NCI-H1417 (cell line): ENCODE data around the gene HOXC10.

ENCODE experiments used
- DNase-seq, 3 experiments: peaks; one replicate each; lab custom pipeline; 2025; lab: John Stamatoyannopoulos, UW

Gene HOXC10

GRCh38 chr12:53991077-53991460 is 6.1 kb downstream of the HOXC10 start:
- peak in 1 of 3 experiments; percentile 47 for DNase-seq

- DNase-seq, result no peak
These were observed 7.5 kb downstream of the HOXC10 start for GRCh38 chr12:53992377-53992889.

GRCh38 chr12:53993162-53994008 is 8.4 kb downstream of the HOXC10 start:
- no peak for DNase-seq

GRCh38 chr12:53994009-53994263 is 9.0 kb downstream of the HOXC10 start:
- peak in 1 of 3 experiments; percentile 54 for DNase-seq

- peak; percentile 32 to 89 (median 86) for DNase-seq
These were observed 9.5 kb downstream of the HOXC10 start for GRCh38 chr12:53994264-53995001.

GRCh38 chr12:53995002-53995377 is 10.0 kb downstream of the HOXC10 start:
- peak in 2 of 3 experiments; percentile 86 to 89 for DNase-seq

- DNase-seq, result peak; percentile 80 to 93 (median 89)
These were observed 10.7 kb downstream of the HOXC10 start for GRCh38 chr12:53995378-53996239.

GRCh38 chr12:53996240-53997203 is 11.6 kb downstream of the HOXC10 start:
- peak; percentile 49 to 71 (median 66) for DNase-seq

- DNase-seq, result peak in 1 of 3 experiments; percentile 42
These were observed 12.5 kb downstream of the HOXC10 start for GRCh38 chr12:53997204-53998109.

GRCh38 chr12:53998110-53998899 is 13.4 kb downstream of the HOXC10 start:
- peak in 1 of 3 experiments; percentile 19 for DNase-seq

GRCh38 chr12:53998900-53999236 is 13.9 kb downstream of the HOXC10 start:
- DNase-seq, result no peak

GRCh38 chr12:53999559-54000115 is 14.7 kb downstream of the HOXC10 start:
- DNase-seq, result peak; percentile 82 to 90 (median 83)

- peak; percentile 57 to 80 (median 71) for DNase-seq
These were observed 15.5 kb downstream of the HOXC10 start, which contains the start of gene HOXC9 for GRCh38 chr12:54000116-54001114. HOXC9 (plus strand) TSS chr12:54000161; CDS start chr12:54000189, 28 bp downstream.

GRCh38 chr12:54001283-54002187 is 16.6 kb downstream of the HOXC10 start:
- DNase-seq, result no peak

- no peak for DNase-seq
These were observed 17.4 kb downstream of the HOXC10 start for GRCh38 chr12:54002278-54002914.

- no peak for DNase-seq
These were observed 18.0 kb downstream of the HOXC10 start for GRCh38 chr12:54002915-54003389.
